Large intestine (tissue), 3 donors: ENCODE measurements around the gene SAMHD1. TPM values are rescaled to one million over a fixed set of nuclear protein-coding genes. Genes with fewer than 3 reads are reported as not detected.

Source experiments
- DNase-seq, 2 donors: peaks; one replicate each; pipeline versions ENCODE4 v3.0.0 to v3.0.0-alpha.2; 2013
- H3K27ac ChIP-seq: one replicate; pipeline ENCODE4 v1.5.1; 2013; ENCODE audit warnings: low read length
- H3K27me3 ChIP-seq: 2 replicates; pipeline ENCODE4 v1.6.1; 2013; ENCODE audit warnings: low read length; ENCODE audit not compliant: control insufficient read depth, insufficient read depth
- H3K36me3 ChIP-seq: 2 replicates; pipeline ENCODE4 v1.6.1; 2013; ENCODE audit warnings: low read length; ENCODE audit not compliant: control insufficient read depth, insufficient read depth
- H3K4me1 ChIP-seq: one replicate; pipeline ENCODE4 v1.6.1; 2013; ENCODE audit warnings: low read length; ENCODE audit not compliant: control insufficient read depth, insufficient read depth
- H3K4me3 ChIP-seq: one replicate; pipeline ENCODE4 v1.5.1; 2013; ENCODE audit warnings: low read length
- H3K9me3 ChIP-seq: one replicate; pipeline ENCODE4 v1.6.1; 2013; ENCODE audit warnings: mild to moderate bottlenecking, low read depth, low read length, moderate library complexity; ENCODE audit not compliant: control insufficient read depth
- WGBS: methylation state at CpG from one replicate; pipeline ENCODE4 v1.1.5; 2013; ENCODE audit warnings: low lambda C conversion rate; ENCODE audit not compliant: insufficient coverage; 5-methylcytosine and 5-hydroxymethylcytosine counted together
- polyA plus RNA-seq: library from polyadenylated mRNA; unstranded; fragments of 120-200 nt; gene quantifications from one replicate; pipeline ENCODE4 v1.2.1, GENCODE V29; 2013

Gene SAMHD1
- polyA plus RNA-seq, 1 donor: 40.4 TPM

DNA sequence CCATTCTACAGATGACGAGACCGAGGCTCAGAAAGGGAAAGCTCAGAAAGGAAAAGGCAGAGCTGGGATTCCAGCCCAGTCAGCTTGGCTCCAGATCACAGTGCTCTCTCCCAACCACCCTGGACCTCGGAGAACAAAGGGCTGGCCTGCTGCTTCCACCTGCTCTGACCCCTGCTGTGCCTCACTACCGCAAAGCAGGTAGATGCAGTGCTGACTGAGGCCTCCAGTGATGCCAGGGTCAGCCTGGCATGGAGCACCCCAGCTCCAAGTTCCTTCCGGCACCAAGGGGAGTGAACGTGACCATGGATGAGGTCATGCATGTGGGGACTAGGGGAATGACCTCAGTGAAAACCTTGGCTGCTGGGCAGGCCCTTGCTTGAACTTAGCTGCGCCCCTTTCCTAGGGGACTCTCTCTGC, 96.3 kb downstream of the SAMHD1 start:
- Histone ChIP-seq H3K27ac (no peak overlapping the region), H3K36me3 (peaks cover 5% of the 10 kb centered on the region), H3K9me3 (no peaks in the 10 kb centered on the region), H3K4me3 (no peak overlapping the region), H3K27me3 (no peaks in the 10 kb centered on the region), H3K4me1 (peaks cover 19% of the 10 kb centered on the region)
- DNase-seq: no peak
- no CpG with 5 or more reads among the region's 7 CpGs for WGBS

DNA sequence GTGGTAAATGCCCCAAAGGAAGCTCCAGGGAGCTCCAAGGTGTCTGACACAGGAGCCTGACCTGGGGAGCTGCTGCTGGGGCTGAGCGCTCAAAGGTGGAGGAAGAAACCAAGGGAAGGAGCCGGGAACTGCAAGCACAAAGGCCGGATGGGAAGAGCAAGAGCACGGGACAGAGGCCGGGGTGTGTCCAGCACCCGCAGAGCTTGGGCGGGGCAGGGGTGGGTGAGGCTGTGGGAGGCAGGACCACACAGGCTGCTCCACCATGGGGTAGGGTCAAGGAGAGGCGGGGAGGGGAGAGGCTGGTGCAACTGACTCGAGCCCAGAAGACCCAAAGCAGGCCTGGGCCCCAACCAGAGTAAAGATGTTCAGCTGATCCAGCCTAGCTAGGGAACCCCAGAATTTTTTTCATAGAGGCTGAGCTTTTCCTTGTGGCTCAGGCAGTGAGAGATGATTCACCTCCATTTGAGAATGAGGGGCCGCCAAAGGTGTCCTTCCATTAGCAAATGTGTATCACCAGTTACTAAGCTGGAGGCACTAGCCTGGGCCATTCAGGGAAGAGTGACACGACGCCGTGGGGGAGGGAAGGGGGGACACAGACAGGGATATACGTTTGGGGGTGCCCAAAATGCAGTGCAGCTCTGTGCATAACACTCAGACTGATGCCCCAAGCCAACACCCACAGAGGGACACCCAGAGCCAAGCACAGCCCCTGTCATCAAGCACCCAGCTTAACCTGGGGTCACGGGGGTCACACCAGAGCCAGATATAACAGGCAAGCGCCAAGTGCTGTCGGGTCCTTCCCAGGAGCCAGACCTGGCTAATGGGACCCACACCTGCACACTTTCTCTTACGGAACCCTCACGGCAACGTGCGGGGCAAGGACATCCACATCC, 96.9 kb downstream of the SAMHD1 start:
- Histone ChIP-seq H3K9me3 (no peaks in the 10 kb centered on the region), H3K36me3 (peaks cover 5% of the 10 kb centered on the region), H3K27ac (no peak overlapping the region), H3K27me3 (no peaks in the 10 kb centered on the region), H3K4me1 (peaks cover 16% of the 10 kb centered on the region), H3K4me3 (no peak overlapping the region)
- WGBS: no CpG with 5 or more reads among the region's 21 CpGs
- DNase-seq: peak in 1 of 2 donors; percentile 77

DNA sequence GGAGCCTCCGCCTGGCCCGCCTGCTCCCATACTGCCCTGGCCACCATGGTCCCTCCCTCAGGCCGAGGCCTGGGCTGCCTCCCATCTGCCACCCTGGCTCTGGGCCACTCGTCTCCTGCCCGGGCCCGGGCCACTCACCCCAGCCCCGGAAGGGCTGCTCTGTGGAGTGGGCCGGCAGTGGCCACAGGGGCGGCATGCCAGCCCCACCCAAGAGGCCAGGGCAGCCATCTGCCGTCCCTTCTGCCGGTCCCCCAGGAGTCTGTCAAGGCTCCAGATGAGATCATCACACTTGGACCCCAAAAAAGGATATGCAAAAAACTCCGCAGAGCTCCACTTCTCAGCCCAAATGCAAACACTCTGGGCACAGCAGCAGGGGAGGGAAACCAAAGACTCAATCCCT, 99.3 kb downstream of the SAMHD1 start:
- Histone ChIP-seq H3K4me3 (no peak overlapping the region), H3K27me3 (no peaks in the 10 kb centered on the region), H3K4me1 (peaks cover 31% of the 10 kb centered on the region), H3K36me3 (peaks cover 4% of the 10 kb centered on the region), H3K9me3 (no peaks in the 10 kb centered on the region), H3K27ac (peak overlapping the region; percentile 24)
- no peak for DNase-seq
- WGBS: no CpG with 5 or more reads among the region's 12 CpGs

DNA sequence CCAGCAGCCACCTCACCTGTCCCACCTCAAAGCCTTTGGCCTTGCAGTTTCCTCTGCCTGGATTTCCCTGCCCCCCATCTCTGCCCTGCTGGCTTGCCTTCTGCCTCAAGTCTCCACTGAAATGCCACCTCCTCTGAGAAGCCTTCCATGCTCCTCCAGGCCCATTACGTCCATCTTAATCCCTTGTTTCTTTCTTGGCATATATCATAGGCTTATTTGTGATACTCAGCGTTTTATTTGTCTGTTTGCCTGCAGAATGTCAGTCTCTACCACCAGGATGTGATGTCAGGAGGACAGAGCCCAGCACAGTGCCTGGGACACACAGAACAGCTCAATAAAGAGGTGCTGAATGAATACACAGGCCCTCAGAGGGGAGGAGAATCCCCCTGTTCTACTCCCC, 100.0 kb downstream of the SAMHD1 start:
- no peak overlapping the region for H3K27ac ChIP-seq
- no peak overlapping the region for H3K4me3 ChIP-seq
- no peaks in the 10 kb centered on the region for H3K36me3 ChIP-seq
- no peak for DNase-seq
- no peaks in the 10 kb centered on the region for H3K9me3 ChIP-seq
- peaks cover 29% of the 10 kb centered on the region for H3K4me1 ChIP-seq
- H3K27me3 ChIP-seq: no peaks in the 10 kb centered on the region
- WGBS: no CpG with 5 or more reads among the region's 2 CpGs

DNA sequence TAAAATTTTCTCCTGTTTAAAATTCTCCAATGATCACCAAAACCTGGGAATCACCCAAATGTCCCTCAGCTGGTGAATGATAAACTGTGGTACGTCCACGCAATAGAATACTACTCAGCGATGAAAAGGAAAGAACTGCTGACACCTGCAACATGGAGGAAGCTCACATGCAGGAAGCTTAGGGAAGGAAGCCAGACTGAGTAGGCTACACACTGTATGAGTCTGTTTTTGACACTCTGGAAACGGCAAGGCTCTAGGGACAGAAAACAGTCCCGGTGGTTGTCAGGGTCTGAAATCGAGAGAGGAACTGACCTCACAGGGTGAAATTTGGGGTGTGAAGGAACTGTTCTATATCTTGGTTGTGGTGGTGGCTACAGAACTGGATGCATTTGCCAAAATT, 100.7 kb downstream of the SAMHD1 start:
- no peaks in the 10 kb centered on the region for H3K36me3 ChIP-seq
- H3K4me1 ChIP-seq: peaks cover 24% of the 10 kb centered on the region
- H3K27ac ChIP-seq: no peak overlapping the region
- H3K27me3 ChIP-seq: no peaks in the 10 kb centered on the region
- no peak overlapping the region for H3K4me3 ChIP-seq
- WGBS: 100% methylated on average over 2 of the region's 6 CpGs
- no peaks in the 10 kb centered on the region for H3K9me3 ChIP-seq
- no peak for DNase-seq

DNA sequence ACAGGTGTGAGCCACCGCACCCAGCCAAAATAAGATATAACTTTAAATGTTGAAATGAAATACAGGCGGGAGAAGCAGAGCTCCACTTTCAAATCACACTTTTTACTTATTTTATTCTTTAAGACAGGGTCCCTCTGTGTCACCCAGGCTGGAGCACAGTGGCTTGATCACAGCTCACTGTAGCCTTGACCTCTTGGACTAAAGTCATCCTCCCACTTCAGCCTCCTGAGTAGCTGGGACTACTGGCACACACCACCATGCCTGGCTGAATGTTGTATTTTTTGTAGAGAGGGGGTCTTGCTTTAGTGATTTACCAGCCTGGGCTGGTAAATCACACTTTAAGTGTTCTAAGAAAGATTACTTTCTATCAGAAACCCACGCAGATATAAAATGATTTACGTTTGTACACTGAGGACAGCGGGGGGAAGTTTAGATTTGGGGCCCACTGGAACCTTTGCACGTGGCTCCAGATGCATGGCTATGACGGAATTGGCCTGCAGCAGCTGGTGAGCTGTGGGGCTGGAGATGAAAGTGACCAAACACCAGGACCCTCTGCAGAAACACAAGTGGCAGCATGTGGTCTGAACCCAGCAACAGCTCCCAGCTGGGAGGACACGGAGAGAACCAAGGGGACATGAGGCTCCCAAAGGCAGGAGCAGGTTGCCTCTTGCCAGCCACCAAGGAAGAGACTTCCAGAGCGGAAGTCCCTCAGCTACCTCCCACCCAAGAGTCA, 102.0 kb downstream of the SAMHD1 start:
- no peaks in the 10 kb centered on the region for H3K27me3 ChIP-seq
- no peak for DNase-seq
- H3K4me3 ChIP-seq: no peak overlapping the region
- H3K27ac ChIP-seq: peak overlapping the region; percentile 47
- H3K9me3 ChIP-seq: no peaks in the 10 kb centered on the region
- peaks cover 22% of the 10 kb centered on the region for H3K4me1 ChIP-seq
- WGBS: 92% methylated on average over 2 of the region's 9 CpGs
- H3K36me3 ChIP-seq: no peaks in the 10 kb centered on the region

DNA sequence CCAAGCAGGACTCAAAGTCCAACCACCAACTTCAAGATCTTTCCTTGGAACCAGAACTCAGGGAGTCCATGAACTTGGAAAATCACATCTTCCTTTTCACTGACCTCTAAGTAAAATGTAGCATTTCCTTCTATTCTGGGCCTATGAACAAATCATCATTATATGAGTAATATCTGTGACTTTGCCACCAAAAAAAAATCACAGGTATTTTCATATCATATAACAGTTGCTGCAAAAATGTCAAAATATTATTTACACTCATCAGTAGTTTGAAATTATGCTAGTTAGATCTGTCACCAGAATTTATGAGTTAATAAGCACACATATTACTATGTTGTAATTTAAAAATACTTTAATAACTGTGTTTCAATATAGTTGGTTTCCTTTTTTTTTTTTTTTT, 102.8 kb downstream of the SAMHD1 start:
- Histone ChIP-seq H3K36me3 (no peaks in the 10 kb centered on the region), H3K9me3 (no peaks in the 10 kb centered on the region), H3K4me3 (no peak overlapping the region), H3K4me1 (peaks cover 16% of the 10 kb centered on the region), H3K27me3 (no peaks in the 10 kb centered on the region), H3K27ac (peak overlapping the region; percentile 78)
- no peak for DNase-seq

DNA sequence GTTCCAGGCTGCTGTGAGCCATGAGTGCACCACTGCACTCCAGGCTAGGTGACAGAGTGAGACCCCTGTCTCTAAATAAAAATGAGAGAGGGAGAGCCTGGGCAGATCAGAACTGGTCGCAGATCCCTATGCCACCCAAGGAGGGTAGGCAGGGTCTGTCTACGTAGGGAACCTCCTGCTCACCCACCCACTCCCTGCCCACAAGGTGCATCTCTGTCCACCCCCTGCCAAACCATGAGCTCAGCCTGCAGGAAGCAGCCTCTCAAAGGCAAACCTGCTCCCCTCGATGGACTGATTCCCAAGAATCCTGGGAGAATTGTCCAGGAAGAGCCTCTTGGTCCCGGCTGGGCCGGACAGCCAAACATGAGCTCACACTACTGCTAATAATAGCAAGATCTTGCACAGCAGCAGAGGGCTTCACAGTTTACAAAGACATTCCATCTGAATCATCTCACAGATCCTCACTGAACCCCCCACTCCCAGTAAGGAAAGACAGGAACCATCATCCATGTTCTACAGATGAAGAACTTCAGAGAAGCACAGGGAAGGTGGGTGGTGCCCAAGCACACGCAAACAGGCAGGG, 103.3 kb downstream of the SAMHD1 start:
- peak in 1 of 2 donors; percentile 67 for DNase-seq
- Histone ChIP-seq H3K4me1 (peaks cover 16% of the 10 kb centered on the region), H3K27me3 (no peaks in the 10 kb centered on the region), H3K27ac (peak overlapping the region; percentile 78), H3K9me3 (no peaks in the 10 kb centered on the region), H3K4me3 (no peak overlapping the region), H3K36me3 (no peaks in the 10 kb centered on the region)
- WGBS: no CpG with 5 or more reads among the region's 6 CpGs

DNA sequence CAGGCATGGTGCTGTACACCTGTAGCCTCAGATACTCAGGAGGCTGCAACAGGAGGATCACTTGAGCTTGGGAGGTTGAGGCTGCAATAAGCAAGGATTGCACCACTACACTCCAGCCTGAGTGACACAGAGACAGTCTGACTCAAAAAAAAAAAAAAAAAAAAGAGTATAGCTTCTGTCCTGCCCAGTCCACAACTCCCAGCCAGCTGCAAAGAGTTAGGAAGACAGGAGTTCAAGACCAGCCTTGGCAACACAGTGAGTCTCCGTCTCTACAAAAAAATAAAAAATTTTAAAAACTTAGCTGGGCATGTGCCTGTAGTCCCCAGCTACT, 103.8 kb downstream of the SAMHD1 start:
- Histone ChIP-seq H3K36me3 (no peaks in the 10 kb centered on the region), H3K27ac (peak overlapping the region; percentile 78), H3K9me3 (no peaks in the 10 kb centered on the region), H3K4me1 (peaks cover 16% of the 10 kb centered on the region), H3K27me3 (no peaks in the 10 kb centered on the region), H3K4me3 (no peak overlapping the region)
- no CpG with 5 or more reads among the region's 1 CpG for WGBS
- DNase-seq: no peak

DNA sequence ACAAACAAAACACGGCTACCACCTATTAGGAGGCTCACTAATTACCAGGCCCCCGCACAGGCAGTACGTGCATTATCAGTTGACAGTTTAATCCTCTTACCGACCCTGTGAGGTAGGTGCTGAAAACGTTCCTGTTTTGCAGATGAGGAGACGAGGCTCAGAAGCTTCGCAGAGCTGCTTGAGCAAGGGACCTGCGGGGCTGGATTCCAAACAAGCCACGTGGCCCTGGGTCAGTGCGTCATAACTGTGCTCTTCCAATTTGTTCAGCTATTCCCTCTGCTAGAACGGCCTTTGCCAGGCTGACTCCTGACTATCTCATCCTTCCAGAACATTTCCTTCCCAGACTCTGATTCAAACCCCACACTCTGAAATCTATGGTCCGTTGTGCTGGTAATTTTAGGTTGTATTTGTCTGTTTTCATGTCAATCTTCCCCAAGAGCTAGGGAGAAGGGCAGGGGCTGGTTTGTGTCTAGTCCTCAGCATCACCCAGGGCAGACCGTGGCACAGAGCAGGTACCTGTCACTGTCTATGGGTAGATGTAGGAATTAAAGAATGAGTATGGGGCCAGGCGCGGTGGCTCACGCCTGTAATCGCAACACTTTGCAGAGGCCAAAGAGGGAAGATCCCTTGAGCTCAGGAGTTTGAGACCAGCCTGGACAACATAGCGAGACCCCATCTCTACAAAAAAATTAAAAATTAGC, 104.3 kb downstream of the SAMHD1 start:
- no peaks in the 10 kb centered on the region for H3K9me3 ChIP-seq
- 100% methylated on average over 1 of the region's 18 CpGs for WGBS
- H3K4me1 ChIP-seq: peaks cover 16% of the 10 kb centered on the region
- H3K4me3 ChIP-seq: no peak overlapping the region
- peak overlapping the region; percentile 78 for H3K27ac ChIP-seq
- no peaks in the 10 kb centered on the region for H3K27me3 ChIP-seq
- DNase-seq: no peak
- no peaks in the 10 kb centered on the region for H3K36me3 ChIP-seq
